GM12872 (cell line): ENCODE results near the gene INSRR.

Experiments
- TF ChIP-seq, protein P1 (sequence below): IDR thresholded peaks from 3 replicates; pipeline ENCODE4 v1.5.1; 2011; ENCODE audit warnings: low read depth, mild to moderate bottlenecking, low read length, moderate library complexity; ENCODE audit not compliant: insufficient read depth

The INSRR gene

DNA sequence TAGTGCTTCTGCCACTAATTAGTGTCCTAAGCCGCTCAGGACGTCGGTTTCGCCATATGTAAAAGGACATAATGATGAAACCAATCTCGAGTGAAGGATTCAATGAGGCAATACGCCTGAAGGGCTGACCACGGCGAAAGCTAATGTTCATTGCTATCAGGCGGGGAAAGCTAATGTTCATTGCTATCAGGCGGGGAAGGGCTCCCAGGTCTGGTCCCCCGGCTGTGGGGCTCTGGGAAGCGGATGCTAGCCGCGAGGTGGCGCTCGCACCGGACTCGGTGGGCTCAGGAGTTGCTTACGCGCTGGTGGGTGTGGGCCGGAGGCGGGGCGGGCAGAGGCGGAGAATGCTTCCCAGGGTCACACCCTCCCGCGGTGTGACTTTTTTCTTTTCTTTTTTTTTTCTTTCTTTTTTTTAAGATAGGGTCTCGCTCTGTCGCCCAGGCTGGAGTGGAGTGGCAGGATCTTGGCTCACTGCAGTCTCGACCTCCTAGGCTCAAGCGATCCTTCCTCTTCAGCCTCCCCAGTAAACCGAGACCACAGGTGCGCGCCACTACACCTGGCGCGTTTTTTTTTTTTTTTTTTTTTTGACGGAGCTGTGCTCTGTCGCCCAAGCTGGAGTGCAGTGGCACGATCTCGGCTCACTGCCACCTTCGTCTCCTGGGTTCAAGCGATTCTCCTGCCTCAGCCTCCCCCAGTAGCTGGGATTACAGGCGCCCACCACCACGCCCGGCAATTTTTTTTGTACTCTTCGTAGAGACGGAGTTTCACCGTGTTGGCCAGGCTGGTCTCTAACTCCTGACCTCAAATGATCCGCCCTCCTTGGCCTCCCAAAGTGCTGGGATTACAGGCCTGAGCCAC, 33.5 kb upstream of the INSRR start:
- TF ChIP-seq, protein P1, sequence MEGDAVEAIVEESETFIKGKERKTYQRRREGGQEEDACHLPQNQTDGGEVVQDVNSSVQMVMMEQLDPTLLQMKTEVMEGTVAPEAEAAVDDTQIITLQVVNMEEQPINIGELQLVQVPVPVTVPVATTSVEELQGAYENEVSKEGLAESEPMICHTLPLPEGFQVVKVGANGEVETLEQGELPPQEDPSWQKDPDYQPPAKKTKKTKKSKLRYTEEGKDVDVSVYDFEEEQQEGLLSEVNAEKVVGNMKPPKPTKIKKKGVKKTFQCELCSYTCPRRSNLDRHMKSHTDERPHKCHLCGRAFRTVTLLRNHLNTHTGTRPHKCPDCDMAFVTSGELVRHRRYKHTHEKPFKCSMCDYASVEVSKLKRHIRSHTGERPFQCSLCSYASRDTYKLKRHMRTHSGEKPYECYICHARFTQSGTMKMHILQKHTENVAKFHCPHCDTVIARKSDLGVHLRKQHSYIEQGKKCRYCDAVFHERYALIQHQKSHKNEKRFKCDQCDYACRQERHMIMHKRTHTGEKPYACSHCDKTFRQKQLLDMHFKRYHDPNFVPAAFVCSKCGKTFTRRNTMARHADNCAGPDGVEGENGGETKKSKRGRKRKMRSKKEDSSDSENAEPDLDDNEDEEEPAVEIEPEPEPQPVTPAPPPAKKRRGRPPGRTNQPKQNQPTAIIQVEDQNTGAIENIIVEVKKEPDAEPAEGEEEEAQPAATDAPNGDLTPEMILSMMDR = peak; percentile 79

DNA sequence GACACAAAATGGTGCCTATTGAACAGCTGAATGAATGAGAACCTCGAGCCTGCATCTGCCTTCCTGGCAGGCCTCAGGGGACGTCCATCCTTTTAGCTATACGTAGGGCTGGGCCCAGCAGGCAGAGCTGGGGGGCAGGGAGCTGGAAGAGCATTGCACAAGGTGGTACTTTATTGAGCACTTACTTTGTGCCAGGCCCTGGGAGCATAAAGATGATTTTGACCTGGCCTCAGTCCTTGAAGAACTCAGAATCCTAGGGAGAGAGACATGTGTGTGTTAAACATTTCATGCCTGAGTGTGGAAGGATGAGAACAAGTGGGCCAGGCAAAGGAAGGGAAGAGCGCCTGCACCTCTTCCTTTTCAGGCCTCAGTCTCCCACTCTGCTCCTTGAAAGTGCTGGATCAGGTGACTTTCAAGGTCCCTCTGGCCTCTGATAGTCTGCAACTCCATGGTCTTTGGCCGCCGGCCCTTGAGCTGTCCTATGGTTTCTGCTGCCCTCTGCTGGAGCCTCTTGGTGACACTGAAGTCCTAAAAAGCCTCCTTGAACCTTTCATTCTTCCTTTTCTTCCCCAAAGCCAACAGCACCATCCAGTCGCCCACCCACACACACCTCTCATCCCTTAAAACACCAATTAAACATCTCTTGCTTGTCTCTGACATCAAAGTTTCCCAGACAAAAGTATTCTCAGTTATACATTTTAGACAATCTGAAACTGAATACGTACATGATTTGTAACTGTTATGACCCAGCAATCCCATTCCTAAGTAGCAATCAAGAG, 31.1 kb upstream of the INSRR start:
- TF ChIP-seq, protein P1 = peak; percentile 90

DNA sequence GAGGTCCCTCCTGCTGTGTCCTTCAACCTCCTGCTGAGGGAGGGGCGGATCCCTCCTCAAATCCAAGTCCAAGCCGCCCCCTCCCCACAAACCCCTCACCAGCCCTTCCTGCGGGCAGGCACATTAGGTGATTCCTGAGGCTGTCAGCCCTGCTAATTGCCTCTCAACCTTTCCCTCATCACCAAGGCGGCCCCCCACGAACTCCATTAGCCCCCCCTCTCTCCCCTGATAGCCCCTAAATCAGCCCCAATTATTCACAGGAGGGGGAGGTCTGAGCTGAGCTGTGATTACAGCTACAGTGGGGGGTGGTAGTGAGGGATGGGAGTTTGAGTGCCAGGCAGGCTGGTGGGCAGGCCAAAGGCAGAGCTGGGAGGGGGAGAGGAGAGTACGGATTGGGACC, 28.8 kb upstream of the INSRR start:
- TF ChIP-seq, protein P1 = no peak

GRCh38 chr1:156887317-156887716, 28.4 kb upstream of the INSRR start:
- TF ChIP-seq, protein P1 = no peak

- TF ChIP-seq, protein P1 = no peak
Measured at GRCh38 chr1:156886583-156887281, 27.8 kb upstream of the INSRR start.

DNA sequence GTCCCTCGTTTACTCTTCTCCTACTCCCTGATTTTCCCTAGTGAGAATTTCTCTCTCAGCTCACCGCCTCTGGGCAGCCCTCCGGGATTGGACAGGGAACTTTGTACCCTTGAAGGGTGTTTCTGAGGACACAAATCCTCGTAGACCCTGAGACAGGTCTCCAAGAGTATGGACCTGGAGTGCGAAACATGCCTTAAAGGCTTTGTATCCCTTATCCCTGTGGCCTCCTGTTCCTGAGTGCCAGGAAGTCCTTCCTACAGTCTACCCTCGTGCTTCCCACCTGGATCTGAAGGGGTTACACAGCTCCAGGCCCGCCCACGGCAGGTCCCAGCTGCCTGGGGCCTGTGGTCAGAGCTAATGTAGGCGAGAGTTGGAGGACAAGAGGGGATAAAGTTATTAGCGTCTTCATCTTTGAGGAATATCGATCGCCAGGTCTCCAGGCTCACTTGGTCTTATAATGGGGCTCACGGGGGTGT, 27.0 kb upstream of the INSRR start:
- TF ChIP-seq, protein P1 = no peak

GRCh38 chr1:156885314-156885713, 26.4 kb upstream of the INSRR start:
- TF ChIP-seq, protein P1 = no peak
